Stomach smooth muscle (tissue), 2 donors: ENCODE results near the gene ENKD1.

ENCODE experiments used
- H3K27ac ChIP-seq: one replicate; pipeline ENCODE4 v1.7.0; 2013; ENCODE audit warnings: mild to moderate bottlenecking, low read length, inconsistent platforms
- H3K27me3 ChIP-seq, 2 donors: one replicate each; pipeline ENCODE4 v1.7.0; 2013; ENCODE audit warnings: low read length in 2 of 2; ENCODE audit not compliant: insufficient read depth in 2 of 2, control insufficient read depth in 1 of 2
- H3K36me3 ChIP-seq, 2 donors: one replicate each; pipeline ENCODE4 v1.7.0; 2013; ENCODE audit warnings: low read length in 2 of 2; ENCODE audit not compliant: control insufficient read depth in 2 of 2, insufficient read depth in 2 of 2
- H3K4me1 ChIP-seq: one replicate; pipeline ENCODE4 v1.7.0; 2013; ENCODE audit warnings: low read length; ENCODE audit not compliant: control insufficient read depth, insufficient read depth
- H3K4me3 ChIP-seq, 2 donors: one replicate each; pipeline ENCODE4 v1.7.0; 2013; ENCODE audit warnings: low read length in 2 of 2
- H3K9ac ChIP-seq, 2 donors: one replicate each; pipeline ENCODE4 v1.7.0; 2013; ENCODE audit warnings: low read length in 2 of 2, mild to moderate bottlenecking in 1 of 2
- H3K9me3 ChIP-seq, 2 donors: one replicate each; pipeline ENCODE4 v1.7.0; 2013; ENCODE audit warnings: low read length in 2 of 2; ENCODE audit not compliant: control insufficient read depth in 2 of 2
- donor health status: healthy.
- donor health status: Pancreatic carcinoma.

Gene ENKD1

DNA sequence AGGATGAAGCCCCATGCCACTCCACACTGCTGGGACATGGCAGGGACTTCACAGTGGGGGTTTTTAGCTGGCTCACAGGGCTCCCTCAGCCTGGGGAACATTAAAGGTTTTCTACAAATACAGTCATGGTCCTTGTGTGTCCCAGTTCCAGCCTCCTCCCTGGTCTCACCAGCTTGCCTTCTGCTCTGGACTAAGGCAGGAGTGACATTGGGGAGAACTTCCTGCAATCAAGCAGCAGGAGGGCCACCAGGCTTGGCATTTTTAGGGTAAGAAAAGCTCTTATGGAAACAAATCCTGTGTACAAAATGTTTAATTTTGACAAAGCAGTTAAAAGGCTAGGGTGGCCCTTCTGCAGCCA, 3.9 kb downstream of the ENKD1 start:
- Histone ChIP-seq H3K9ac (no peak overlapping the region), H3K36me3 (peaks cover 8 to 20% of the 10 kb centered on the region in 2 donors), H3K27ac (no peak overlapping the region), H3K4me3 (no peak overlapping the region), H3K27me3 (no peaks in the 10 kb centered on the region), H3K9me3 (no peaks in the 10 kb centered on the region), H3K4me1 (peaks cover 48% of the 10 kb centered on the region)

DNA sequence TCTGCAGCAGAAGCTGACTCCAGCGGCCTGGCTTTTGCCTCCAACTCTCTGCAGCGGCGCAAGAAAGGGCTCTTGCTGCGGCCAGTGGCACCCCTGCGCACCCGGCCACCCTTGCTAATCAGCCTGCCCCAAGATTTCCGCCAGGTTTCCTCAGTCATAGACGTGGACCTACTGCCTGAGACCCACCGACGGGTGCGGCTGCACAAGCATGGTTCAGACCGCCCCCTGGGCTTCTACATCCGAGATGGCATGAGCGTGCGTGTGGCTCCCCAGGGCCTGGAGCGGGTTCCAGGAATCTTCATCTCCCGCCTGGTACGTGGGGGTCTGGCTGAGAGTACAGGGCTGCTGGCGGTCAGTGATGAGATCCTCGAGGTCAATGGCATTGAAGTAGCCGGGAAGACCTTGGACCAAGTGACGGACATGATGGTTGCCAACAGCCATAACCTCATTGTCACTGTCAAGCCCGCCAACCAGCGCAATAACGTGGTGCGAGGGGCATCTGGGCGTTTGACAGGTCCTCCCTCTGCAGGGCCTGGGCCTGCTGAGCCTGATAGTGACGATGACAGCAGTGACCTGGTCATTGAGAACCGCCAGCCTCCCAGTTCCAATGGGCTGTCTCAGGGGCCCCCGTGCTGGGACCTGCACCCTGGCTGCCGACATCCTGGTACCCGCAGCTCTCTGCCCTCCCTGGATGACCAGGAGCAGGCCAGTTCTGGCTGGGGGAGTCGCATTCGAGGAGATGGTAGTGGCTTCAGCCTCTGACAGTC, 4.5 kb downstream of the ENKD1 start:
- H3K27ac ChIP-seq, result peak overlapping the region; percentile 83
- peak overlapping the region; percentile 37 to 96 for H3K4me3 ChIP-seq
- H3K4me1 ChIP-seq, result peaks cover 42% of the 10 kb centered on the region
- peaks cover 8 to 20% of the 10 kb centered on the region in 2 donors for H3K36me3 ChIP-seq
- no peaks in the 10 kb centered on the region for H3K9me3 ChIP-seq
- no peaks in the 10 kb centered on the region for H3K27me3 ChIP-seq
- peak overlapping the region in 1 of 2 donors; percentile 36 for H3K9ac ChIP-seq

DNA sequence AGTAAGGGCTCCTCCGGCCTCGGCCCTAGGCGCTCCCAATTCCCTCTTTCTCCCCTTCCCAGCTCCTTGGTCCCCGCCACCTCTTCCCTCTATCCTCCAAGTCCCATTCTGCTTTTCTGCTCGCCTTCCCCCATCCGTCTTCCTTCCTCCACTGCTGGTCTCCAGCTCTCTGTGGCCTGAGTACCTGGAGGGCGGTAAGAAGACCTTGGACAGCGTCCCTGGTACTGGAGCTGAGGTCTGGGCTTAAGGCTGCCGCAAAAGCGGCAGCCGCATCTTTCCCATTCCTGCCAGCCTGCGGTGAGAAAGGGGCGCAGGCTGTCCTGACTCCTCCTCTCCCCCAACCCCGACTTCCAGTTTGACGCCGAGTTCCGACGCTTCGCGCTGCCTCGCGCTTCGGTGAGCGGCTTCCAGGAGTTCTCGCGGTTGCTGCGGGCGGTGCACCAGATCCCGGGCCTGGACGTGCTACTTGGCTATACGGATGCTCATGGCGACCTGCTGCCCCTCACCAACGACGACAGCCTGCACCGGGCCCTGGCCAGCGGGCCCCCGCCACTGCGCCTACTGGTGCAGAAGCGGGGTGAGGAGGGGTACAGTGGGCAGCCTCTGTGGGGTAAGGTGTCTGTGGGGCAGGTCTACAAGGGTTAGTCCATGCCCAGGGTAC, 5.3 kb downstream of the ENKD1 start:
- H3K9ac ChIP-seq, result peak overlapping the region; percentile 36 to 62
- no peaks in the 10 kb centered on the region for H3K27me3 ChIP-seq
- peak overlapping the region; percentile 37 to 96 for H3K4me3 ChIP-seq
- H3K36me3 ChIP-seq, result peaks cover 8 to 20% of the 10 kb centered on the region in 2 donors
- peak overlapping the region; percentile 83 for H3K27ac ChIP-seq
- no peaks in the 10 kb centered on the region for H3K9me3 ChIP-seq
- peaks cover 37% of the 10 kb centered on the region for H3K4me1 ChIP-seq

DNA sequence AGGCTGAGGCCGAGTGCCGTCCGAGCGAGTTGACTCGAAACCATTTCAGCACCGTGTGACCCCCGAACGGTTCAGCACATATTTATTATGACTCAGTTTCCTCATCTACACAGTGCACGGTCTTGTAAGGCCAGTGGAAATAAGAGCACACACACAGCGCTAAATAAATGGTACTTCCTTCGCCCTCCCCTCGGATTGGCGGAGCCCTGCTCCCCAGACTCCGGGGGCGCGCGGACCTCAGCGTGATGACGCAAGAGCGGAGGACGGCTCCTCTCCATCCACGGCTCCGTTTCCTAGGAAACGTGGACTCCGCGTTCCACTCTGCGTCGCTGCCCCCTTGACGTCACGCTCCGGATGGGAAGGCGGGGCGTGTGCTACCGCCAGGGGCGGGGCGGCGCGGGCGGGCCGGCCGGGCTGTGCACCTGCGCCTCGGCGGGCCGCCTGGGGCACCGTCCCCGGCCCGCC, 6.0 kb downstream of the ENKD1 start, which contains the start of gene PARD6A:
PARD6A (plus strand) TSS at position 397 of the 465 bp plus-strand sequence. CDS start 79 bp downstream, outside the sequence.
- Histone ChIP-seq H3K9ac (peak within 1 kb of the TSS; percentile 74 to 94), H3K36me3 (peaks cover 8 to 20% of the 10 kb centered on the region in 2 donors), H3K4me1 (peaks cover 31% of the 10 kb centered on the region), H3K27me3 (no peaks in the 10 kb centered on the region), H3K9me3 (no peaks in the 10 kb centered on the region), H3K27ac (peak within 1 kb of the TSS; percentile 92), H3K4me3 (peak within 1 kb of the TSS; percentile 81 to 96)

DNA sequence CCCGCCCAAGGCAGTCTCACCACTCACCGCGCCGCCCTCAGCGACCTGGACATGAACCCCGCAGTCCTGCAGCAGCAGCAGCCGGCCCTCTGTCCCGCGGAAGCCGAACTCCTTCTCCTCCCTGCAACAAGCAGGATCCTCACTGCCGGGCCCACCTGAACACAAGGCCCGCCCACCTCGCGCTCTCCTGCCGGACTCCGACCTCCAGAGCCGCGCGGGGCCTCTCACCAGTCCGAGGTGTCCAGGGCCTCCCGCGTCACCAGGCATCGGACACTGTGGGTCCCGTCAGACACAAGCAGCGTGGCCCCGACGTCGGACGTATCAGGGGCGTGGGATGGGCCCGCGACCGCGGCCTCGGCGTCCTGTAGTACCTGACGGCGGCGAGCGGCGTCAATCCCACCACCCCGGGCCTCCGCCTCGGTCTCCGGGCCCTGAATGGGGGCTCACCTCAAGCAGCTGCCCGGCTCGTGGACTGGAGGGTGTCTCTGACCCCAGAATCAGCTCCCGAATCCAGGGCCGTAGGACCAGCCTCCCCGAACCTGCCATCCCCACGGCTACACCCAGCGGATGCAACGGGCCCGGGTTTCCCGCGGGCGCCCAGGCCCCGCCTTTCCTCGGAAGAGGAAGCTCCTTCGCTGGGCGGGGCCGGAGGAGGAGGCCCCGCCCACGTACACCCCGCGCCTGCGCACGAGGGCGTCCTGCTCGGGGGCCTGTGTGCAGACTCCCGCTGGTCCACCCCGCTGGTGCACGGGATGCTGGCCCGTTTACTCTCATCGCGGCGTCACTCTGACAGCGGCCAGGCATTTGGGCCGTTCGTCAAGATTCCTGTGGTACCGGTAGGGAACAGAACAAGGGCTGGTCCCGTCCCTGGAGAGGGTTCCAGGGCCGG, 6.6 kb downstream of the ENKD1 start, which contains the start of gene ACD:
ACD (minus strand) TSS at position 586 of the 889 bp plus-strand sequence; CDS start at position 546, 40 bp downstream.
- Histone ChIP-seq H3K4me3 (peak within 1 kb of the TSS; percentile 81 to 96), H3K27ac (peak within 1 kb of the TSS; percentile 92), H3K36me3 (peaks cover 8 to 20% of the 10 kb centered on the region in 2 donors), H3K4me1 (peaks cover 30% of the 10 kb centered on the region), H3K27me3 (peaks cover 0 to under 1% of the 10 kb centered on the region in 2 donors), H3K9me3 (no peaks in the 10 kb centered on the region), H3K9ac (peak within 1 kb of the TSS; percentile 74 to 94)

DNA sequence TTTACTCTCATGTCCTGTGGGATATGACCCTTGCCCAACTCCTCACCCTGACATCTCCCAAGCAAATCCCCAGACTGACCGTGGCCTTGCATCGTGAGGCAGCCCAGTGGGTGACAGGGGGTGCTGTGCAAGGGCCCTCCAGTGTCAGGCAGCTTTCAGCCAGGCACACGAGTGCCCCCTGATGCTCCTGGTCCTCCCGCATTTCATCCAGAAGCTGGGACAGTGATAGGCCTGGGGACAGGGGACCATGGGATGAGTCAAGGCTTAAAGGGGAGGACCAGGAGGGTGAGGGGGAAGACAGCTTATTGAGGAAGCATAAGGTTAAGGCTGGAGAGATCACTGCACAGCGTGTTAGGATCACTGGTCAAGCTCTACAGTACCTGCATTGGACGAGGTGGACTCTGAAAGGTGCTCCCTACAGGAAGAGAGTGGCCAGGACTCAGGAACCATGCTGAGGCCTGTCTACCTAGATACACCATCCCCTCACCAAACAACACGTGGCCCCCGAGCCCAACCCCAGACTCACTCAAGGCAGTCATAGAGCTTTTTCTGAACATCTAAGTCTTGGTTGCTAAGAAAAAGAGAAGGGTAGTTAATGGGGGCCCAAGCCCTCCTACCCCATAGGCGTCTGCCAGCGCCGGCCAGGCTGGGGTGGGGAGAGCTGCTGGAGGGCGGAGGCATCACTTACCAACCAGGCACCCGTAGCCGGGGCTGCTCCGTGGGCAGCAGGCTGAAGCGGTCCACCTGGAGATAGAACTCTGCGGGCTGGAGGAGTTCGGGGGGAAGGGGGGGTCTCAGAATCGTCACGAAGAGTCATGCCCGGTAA, 7.5 kb downstream of the ENKD1 start:
- Histone ChIP-seq H3K4me1 (peaks cover 30% of the 10 kb centered on the region), H3K27ac (peak overlapping the region; percentile 92), H3K27me3 (peaks cover 7 to 8% of the 10 kb centered on the region in 2 donors), H3K4me3 (peak overlapping the region; percentile 81 to 96), H3K36me3 (peaks cover 6 to 16% of the 10 kb centered on the region in 2 donors), H3K9me3 (no peaks in the 10 kb centered on the region), H3K9ac (peak overlapping the region; percentile 74 to 94)

DNA sequence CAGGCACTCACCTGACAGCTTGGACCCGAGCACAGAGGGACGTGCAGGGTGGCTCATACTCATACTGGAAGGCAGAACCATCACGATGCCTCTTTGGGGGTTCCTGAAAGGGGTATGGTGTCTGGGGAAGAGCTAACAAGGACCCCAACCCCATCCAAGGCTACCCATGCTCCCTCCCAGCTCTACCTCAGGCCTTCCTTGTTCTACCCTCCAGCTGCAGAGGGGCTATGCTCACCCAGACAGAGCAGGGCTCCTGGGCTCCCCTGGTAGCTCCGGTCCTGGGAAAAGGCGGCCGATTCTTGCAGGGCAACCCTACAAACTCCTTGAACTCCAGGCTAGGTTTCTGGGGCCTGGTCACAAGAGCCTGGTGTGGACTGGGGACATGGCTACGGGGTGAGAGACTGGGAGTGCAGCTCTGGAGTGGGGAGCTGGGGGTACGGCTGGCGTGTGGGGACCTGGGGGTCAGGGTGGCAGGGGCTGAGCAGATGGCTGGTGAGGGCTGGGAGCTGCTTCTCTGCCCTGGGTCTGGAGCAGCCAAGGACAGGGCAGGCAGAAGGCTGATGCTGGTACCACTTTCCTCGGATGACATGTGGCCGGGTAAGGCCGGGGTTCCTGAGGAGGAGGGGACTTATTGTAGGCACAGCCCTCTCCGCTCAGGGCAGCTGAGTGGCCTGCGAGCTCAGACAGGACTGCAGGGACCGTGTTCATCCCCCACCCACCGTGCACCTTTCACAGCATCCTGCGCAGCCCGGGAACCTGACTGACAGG, 8.6 kb downstream of the ENKD1 start:
- H3K27ac ChIP-seq, result no peak overlapping the region
- H3K36me3 ChIP-seq, result peaks cover 5 to 7% of the 10 kb centered on the region in 2 donors

DNA sequence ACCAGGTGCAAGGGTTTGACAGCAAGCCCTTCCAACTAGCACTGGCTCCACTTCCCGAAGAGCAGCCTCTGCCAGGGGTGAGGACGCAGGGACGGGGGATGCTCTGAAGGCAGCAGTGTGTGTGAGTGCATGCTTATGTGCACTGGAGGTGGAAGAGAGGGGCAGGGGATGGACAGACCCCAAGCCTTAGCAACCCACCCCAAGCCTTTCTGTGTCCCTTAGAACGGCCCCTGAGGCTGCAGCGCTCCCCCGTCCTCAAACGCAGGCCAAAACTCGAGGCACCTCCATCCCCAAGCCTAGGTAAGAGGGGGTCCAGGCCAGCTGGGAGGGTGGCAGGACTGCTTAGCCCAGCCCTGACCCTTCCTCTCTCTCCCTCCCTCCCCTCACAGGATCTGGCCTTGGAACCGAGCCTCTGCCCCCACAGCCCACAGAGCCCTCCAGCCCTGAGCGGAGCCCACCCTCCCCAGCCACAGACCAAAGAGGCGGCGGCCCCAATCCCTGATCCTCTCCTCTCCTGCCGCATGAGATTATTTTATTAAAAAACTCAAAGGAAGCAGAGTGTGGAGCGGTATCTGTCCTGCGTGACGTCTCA, 9.4 kb downstream of the ENKD1 start:
- H3K4me3 ChIP-seq, result no peak overlapping the region
- no peak overlapping the region for H3K27ac ChIP-seq
- H3K27me3 ChIP-seq, result peaks cover 11 to 22% of the 10 kb centered on the region in 2 donors
- peaks cover 0 to 7% of the 10 kb centered on the region in 2 donors for H3K36me3 ChIP-seq
- H3K9ac ChIP-seq, result no peak overlapping the region
- H3K4me1 ChIP-seq, result peaks cover 40% of the 10 kb centered on the region
- no peaks in the 10 kb centered on the region for H3K9me3 ChIP-seq

More for the DNA sequence above, 8.6 kb downstream of the ENKD1 start:
- H3K27me3 ChIP-seq, result peaks cover 7 to 18% of the 10 kb centered on the region in 2 donors
- peaks cover 36% of the 10 kb centered on the region for H3K4me1 ChIP-seq
- no peak overlapping the region for H3K9ac ChIP-seq
- H3K9me3 ChIP-seq, result no peaks in the 10 kb centered on the region
- H3K4me3 ChIP-seq, result no peak overlapping the region
